ENCODE results near the gene GADD45A.

DNA sequence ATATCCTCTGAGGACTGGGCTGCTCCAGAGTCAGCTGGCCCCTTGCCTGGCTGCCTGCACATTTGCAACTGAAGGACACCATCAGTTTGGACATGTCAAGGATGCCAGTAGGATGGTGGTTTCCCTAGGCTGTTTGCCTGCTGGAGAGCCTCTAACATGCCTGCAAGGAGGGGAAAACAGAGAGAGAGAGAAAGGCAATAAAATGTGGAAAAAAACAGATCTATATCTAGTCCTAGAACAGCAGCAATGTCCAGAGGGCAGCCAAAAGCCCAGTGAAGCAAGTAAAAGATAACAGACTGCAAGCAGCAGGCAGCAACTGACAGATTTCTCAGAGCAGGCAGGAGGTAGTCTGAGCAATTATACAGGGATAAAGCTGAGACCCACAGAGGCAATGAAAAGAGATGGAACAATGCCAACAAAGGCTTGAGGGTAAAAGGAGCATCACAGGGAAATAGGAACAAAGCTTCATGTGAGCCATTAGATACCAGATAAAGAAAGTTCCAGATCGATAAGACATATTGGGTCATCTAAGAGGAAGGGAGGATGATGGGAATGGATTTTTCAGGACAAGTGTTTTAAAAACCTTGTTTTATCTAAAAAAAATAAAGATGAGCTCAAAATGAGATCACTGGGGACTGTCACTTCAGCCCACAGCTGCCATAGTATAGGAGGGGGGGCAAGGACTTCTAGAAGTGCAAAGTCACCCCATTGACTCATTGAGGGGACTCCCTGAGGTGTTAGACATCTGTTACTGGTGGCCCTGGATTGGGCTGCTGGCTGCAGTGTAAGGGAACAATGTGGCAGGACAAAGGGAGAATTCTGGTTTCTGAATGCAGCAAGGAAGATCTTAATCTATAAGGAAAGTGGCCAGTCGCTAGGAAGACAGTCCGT is 38.6 kb upstream of the GADD45A start:
- no peak for TF ChIP-seq MXI1 (IDR thresholded peaks at IDR 0.05; ENCODE audit: low read depth, low read length)
- no peak for TF ChIP-seq CTCF (IDR thresholded peaks at IDR 0.05)
- TF ChIP-seq EP300 (IDR thresholded peaks at IDR 0.05; ENCODE audit: borderline replicate concordance in 1 of 2, low read depth in 1 of 2, low read length in 1 of 2), result peak; percentile 16 to 95; a peak in 3 of 4 replicates
- no peak for TF ChIP-seq TAF1 (IDR thresholded peaks at IDR 0.05; ENCODE audit: borderline replicate concordance, low read depth, low read length)
- TF ChIP-seq NRF1 (IDR thresholded peaks at IDR 0.05; ENCODE audit: low read depth, low read length), result no peak
- no peak for TF ChIP-seq MEF2A (IDR thresholded peaks at IDR 0.05; ENCODE audit: borderline replicate concordance, low read depth)
- 0 out of 2 replicates have a peak, but pooled peaks have one; percentile 16 for TF ChIP-seq MAX (IDR thresholded peaks at IDR 0.05; ENCODE audit: low read depth)
- TF ChIP-seq REST (IDR thresholded peaks at IDR 0.05; ENCODE audit: low read depth, low read length), result 0 out of 2 replicates have a peak, but pooled peaks have one; percentile 11
- no peak for TF ChIP-seq POLR2AphosphoS5 (IDR thresholded peaks at IDR 0.05; ENCODE audit: low read depth, low read length)
- no peak for TF ChIP-seq YY1 (IDR thresholded peaks at IDR 0.05; ENCODE audit: low read depth)
- TF ChIP-seq RAD21 (IDR thresholded peaks at IDR 0.05; ENCODE audit: low read length), result peak; percentile 36; the same call in 1 of the 2 replicates
- no peak for TF ChIP-seq USF2 (IDR thresholded peaks at IDR 0.05; ENCODE audit: borderline replicate concordance, low read depth, low read length)
- TF ChIP-seq, protein P1, sequence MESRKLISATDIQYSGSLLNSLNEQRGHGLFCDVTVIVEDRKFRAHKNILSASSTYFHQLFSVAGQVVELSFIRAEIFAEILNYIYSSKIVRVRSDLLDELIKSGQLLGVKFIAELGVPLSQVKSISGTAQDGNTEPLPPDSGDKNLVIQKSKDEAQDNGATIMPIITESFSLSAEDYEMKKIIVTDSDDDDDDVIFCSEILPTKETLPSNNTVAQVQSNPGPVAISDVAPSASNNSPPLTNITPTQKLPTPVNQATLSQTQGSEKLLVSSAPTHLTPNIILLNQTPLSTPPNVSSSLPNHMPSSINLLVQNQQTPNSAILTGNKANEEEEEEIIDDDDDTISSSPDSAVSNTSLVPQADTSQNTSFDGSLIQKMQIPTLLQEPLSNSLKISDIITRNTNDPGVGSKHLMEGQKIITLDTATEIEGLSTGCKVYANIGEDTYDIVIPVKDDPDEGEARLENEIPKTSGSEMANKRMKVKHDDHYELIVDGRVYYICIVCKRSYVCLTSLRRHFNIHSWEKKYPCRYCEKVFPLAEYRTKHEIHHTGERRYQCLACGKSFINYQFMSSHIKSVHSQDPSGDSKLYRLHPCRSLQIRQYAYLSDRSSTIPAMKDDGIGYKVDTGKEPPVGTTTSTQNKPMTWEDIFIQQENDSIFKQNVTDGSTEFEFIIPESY (IDR thresholded peaks at IDR 0.05; ENCODE audit: borderline replicate concordance, low read depth), result no peak

Data from SK-N-SH (cell line).